Right lobe of liver (tissue), 6 donors: ENCODE data around the gene CDKN1A. TPM values are rescaled to one million over a fixed set of nuclear protein-coding genes. Genes with fewer than 3 reads are reported as not detected.

ENCODE experiments used
- ATAC-seq, 4 donors: fragments of 200-7000 bp; cut with Tn5 transposase; one replicate each; pipeline ENCODE4 v1.9.1; 2020; ENCODE audit warnings: mild to moderate bottlenecking in 4 of 4, moderate library complexity in 4 of 4
- DNase-seq, 3 donors: peaks; one replicate each; pipeline ENCODE4 v3.0.0-alpha.2; 2020
- H3K27ac ChIP-seq, 3 donors: fragments of 200-600 bp; one replicate each; pipeline ENCODE4 v1.8.0; 2022
- H3K27me3 ChIP-seq, 2 donors: fragments of 200-600 bp; one replicate each; pipeline ENCODE4 v1.8.0; 2022
- H3K36me3 ChIP-seq, 4 donors: fragments of 200-600 bp; sonication (generic) in 1 of 4; one replicate each; pipeline versions ENCODE4 v1.5.1 to v1.8.0; 2017 to 2022; ENCODE audit warnings: control low read depth in 1 of 4
- H3K4me1 ChIP-seq, 4 donors: fragments of 200-600 bp; sonication (generic) in 1 of 4; one replicate each; pipeline versions ENCODE4 v1.5.1 to v1.8.0; 2017 to 2022; ENCODE audit warnings: control low read depth in 1 of 4
- H3K4me3 ChIP-seq, 3 donors: fragments of 200-600 bp; one replicate each; pipeline ENCODE4 v1.8.0; 2022
- H3K9me3 ChIP-seq, 4 donors: fragments of 200-600 bp; sonication (generic) in 1 of 4; one replicate each; pipeline versions ENCODE4 v1.5.1 to v1.8.0; 2017 to 2022; ENCODE audit warnings: control low read depth in 1 of 4
- POLR2A ChIP-seq: fragments of 450-650 bp; IDR thresholded peaks from one replicate; pipeline ENCODE4 v1.6.1; 2017; ENCODE audit warnings: antibody characterized with exemption, mild to moderate bottlenecking
- WGBS: methylation state at CpG from one replicate; pipeline ENCODE4 v1.1.6; 2018; ENCODE audit warnings: low coverage, low lambda C conversion rate; ENCODE audit not compliant: insufficient coverage; ENCODE audit errors: missing lambda C conversion rate; 5-methylcytosine and 5-hydroxymethylcytosine counted together
- intact Hi-C, 2 donors: fragments of 100-400 bp; cut with DNase I; formaldehyde crosslinking; loops; one replicate each; pipeline versions ENCODE4 v1.11.2 to v1.14.1; 2022
- total RNA-seq, 6 experiments: library from RNA; depleted of rRNA in 2 of 6; stranded (reverse); fragments of >200 nt in 2 of 6; fragmentation: NEBNext Ultra II Directional in 3 of 6; extraction: Animal tissue kit (Norgen Biotek cat#: 25700) in 3 of 6; gene quantifications; one replicate each; pipeline versions ENCODE4 v1.1.0 to v1.2.4, GENCODE V29; 2016 to 2023
- TF ChIP-seq, protein P1 (sequence below), 4 donors: fragments of 200-600 bp in 3 of 4; fragments of 450-650 bp in 1 of 4; IDR thresholded peaks; one replicate each; pipeline versions ENCODE4 v1.5.1 to v1.8.0; 2016 to 2022; ENCODE audit warnings: antibody characterized with exemption in 4 of 4, mild to moderate bottlenecking in 2 of 4
- donor health status: DM: no; HTN: yes; CAD: no.
- donor health status: DM: no; HTN: no; CAD: no.
- donor health status: DM: no; HTN: no; CAD: no.
- donor health status: DM: no; HTN: yes; CAD: no.
- donor health status: DM: no; HTN: yes; CAD: no.

The CDKN1A gene
- total RNA-seq, 6 experiments from 2014 or later: 20.0 to 124 (median 58.6) TPM

DNA sequence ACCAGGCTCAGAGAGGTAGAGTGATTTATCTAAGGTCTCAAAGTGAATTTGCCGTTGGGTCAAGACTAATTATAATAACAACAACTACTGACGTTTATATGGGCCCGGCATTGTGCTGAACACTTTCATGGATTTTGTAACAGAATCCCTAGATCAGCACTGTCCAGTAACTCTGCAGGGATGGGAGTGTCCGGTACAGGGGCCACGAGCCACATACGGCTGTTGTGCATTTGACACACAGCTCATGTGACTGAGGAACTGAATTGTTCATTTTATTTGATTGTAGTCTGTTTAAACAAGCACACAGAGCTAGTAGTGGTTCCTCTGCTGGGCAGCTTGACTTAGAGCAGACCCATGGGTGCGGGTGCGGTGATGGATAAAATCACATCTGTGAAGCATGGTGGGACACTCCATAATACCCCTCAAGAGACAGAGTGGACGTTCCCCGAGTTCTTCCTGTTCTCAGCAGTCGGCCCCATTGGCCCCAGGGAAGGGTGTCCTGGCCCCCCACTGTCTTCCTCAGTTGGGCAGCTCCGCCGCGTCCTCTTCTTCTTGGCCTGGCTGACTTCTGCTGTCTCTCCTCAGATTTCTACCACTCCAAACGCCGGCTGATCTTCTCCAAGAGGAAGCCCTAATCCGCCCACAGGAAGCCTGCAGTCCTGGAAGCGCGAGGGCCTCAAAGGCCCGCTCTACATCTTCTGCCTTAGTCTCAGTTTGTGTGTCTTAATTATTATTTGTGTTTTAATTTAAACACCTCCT is 6.8 kb downstream of the CDKN1A start:
- TF ChIP-seq, protein P1, sequence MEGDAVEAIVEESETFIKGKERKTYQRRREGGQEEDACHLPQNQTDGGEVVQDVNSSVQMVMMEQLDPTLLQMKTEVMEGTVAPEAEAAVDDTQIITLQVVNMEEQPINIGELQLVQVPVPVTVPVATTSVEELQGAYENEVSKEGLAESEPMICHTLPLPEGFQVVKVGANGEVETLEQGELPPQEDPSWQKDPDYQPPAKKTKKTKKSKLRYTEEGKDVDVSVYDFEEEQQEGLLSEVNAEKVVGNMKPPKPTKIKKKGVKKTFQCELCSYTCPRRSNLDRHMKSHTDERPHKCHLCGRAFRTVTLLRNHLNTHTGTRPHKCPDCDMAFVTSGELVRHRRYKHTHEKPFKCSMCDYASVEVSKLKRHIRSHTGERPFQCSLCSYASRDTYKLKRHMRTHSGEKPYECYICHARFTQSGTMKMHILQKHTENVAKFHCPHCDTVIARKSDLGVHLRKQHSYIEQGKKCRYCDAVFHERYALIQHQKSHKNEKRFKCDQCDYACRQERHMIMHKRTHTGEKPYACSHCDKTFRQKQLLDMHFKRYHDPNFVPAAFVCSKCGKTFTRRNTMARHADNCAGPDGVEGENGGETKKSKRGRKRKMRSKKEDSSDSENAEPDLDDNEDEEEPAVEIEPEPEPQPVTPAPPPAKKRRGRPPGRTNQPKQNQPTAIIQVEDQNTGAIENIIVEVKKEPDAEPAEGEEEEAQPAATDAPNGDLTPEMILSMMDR (IDR thresholded peaks at IDR 0.05): no peak
- TF ChIP-seq POLR2A: no peak
- Histone ChIP-seq H3K9me3 (no peaks in the 10 kb centered on the region), H3K36me3 (peaks cover 10 to 32% (median 15%) of the 10 kb centered on the region in 4 donors), H3K27me3 (no peaks in the 10 kb centered on the region), H3K4me3 (no peak overlapping the region), H3K27ac (no peak overlapping the region), H3K4me1 (peaks cover 0 to 32% (median 16%) of the 10 kb centered on the region in 4 donors)
- 66% methylated on average over 7 of the region's 20 CpGs for WGBS
- ATAC-seq (no peak), DNase-seq (no peak)
- intact Hi-C loops: no loop called here

DNA sequence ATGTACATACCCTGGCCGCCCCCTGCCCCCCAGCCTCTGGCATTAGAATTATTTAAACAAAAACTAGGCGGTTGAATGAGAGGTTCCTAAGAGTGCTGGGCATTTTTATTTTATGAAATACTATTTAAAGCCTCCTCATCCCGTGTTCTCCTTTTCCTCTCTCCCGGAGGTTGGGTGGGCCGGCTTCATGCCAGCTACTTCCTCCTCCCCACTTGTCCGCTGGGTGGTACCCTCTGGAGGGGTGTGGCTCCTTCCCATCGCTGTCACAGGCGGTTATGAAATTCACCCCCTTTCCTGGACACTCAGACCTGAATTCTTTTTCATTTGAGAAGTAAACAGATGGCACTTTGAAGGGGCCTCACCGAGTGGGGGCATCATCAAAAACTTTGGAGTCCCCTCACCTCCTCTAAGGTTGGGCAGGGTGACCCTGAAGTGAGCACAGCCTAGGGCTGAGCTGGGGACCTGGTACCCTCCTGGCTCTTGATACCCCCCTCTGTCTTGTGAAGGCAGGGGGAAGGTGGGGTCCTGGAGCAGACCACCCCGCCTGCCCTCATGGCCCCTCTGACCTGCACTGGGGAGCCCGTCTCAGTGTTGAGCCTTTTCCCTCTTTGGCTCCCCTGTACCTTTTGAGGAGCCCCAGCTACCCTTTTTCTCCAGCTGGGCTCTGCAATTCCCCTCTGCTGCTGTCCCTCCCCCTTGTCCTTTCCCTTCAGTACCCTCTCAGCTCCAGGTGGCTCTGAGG is 7.6 kb downstream of the CDKN1A start:
- H3K36me3 ChIP-seq: peaks cover 10 to 32% (median 15%) of the 10 kb centered on the region in 4 donors
- peak in 2 of 3 donors; percentile 56 to 60 for DNase-seq
- intact Hi-C loops: no loop called here

DNA sequence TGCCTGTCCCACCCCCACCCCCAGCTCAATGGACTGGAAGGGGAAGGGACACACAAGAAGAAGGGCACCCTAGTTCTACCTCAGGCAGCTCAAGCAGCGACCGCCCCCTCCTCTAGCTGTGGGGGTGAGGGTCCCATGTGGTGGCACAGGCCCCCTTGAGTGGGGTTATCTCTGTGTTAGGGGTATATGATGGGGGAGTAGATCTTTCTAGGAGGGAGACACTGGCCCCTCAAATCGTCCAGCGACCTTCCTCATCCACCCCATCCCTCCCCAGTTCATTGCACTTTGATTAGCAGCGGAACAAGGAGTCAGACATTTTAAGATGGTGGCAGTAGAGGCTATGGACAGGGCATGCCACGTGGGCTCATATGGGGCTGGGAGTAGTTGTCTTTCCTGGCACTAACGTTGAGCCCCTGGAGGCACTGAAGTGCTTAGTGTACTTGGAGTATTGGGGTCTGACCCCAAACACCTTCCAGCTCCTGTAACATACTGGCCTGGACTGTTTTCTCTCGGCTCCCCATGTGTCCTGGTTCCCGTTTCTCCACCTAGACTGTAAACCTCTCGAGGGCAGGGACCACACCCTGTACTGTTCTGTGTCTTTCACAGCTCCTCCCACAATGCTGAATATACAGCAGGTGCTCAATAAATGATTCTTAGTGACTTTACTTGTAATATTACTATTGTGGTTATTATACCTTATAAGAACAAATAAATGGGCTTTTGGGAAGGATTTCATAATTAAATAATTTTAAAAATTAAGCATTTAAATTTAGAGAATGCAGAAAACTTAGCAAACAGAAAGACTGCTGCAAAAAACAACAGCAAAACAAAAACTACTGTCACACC is 8.4 kb downstream of the CDKN1A start:
- H3K36me3 ChIP-seq: peaks cover 10 to 32% (median 15%) of the 10 kb centered on the region in 4 donors
- peaks cover 0 to 23% (median 11%) of the 10 kb centered on the region in 4 donors for H3K4me1 ChIP-seq
- no peak overlapping the region for H3K4me3 ChIP-seq
- intact Hi-C loops: no loop called here
- ATAC-seq: no peak
- H3K27ac ChIP-seq: no peak overlapping the region
- WGBS: 86% methylated on average over 5 of the region's 10 CpGs
- H3K27me3 ChIP-seq: no peaks in the 10 kb centered on the region
- no peak for TF ChIP-seq POLR2A
- TF ChIP-seq, protein P1 (IDR thresholded peaks at IDR 0.05): no peak
- H3K9me3 ChIP-seq: no peaks in the 10 kb centered on the region
- DNase-seq: peak in 1 of 3 donors; percentile 36

More for the DNA sequence above, 7.6 kb downstream of the CDKN1A start:
- H3K4me3 ChIP-seq: no peak overlapping the region
- peaks cover 0 to 27% (median 13%) of the 10 kb centered on the region in 4 donors for H3K4me1 ChIP-seq
- H3K27ac ChIP-seq: no peak overlapping the region
- TF ChIP-seq, protein P1 (IDR thresholded peaks at IDR 0.05): no peak
- TF ChIP-seq POLR2A: no peak
- H3K27me3 ChIP-seq: no peaks in the 10 kb centered on the region
- H3K9me3 ChIP-seq: no peaks in the 10 kb centered on the region
- WGBS: 41% methylated on average over 9 of the region's 11 CpGs
- ATAC-seq: peak in 1 of 4 donors; percentile 1

DNA sequence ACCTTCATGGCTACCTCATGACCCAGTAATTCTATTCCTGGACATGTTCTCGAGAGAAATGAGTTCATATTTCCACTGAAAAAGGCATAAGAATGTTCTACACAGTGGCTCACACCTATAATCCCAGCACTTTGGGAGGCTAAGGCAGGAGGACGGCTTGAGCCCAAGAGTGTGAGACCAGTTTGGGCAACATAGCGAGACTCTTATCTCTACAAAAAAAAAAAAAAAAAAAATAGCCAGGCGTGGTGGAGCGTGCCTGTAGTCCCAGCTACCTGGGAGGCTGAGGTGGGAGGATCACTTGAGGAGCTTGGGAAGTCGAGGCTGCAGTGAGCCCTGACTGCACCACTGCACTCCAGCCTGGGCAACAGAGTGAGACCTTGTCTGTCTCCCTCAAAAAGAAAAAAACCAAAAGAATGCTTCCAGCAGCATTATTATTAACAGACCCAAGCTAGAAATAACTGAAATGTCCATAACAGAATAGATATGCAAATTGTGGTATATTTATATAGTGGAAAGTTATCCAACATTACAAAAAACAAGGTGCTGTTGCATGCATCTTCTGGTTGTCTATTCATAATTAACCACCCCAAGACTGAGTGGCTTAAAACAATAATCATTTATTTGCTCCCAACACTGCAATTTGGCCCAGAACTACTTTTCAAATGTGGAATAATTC is 9.7 kb downstream of the CDKN1A start:
- 77% methylated on average over 6 of the region's 6 CpGs for WGBS
- intact Hi-C loops: no loop called here
- H3K27me3 ChIP-seq: no peaks in the 10 kb centered on the region
- peaks cover 0 to 10% (median 4%) of the 10 kb centered on the region in 4 donors for H3K4me1 ChIP-seq
- no peak overlapping the region for H3K4me3 ChIP-seq
- no peak for ATAC-seq
- peak in 1 of 3 donors; percentile 11 for DNase-seq
- peaks cover 10 to 32% (median 15%) of the 10 kb centered on the region in 4 donors for H3K36me3 ChIP-seq
- H3K9me3 ChIP-seq: no peaks in the 10 kb centered on the region
- TF ChIP-seq, protein P1 (IDR thresholded peaks at IDR 0.05): no peak
- no peak for TF ChIP-seq POLR2A
- no peak overlapping the region for H3K27ac ChIP-seq
